HCT116 (cell line): ENCODE results near the gene PLA2G5. TPM values are rescaled to one million over a fixed set of nuclear protein-coding genes. Genes with fewer than 3 reads are reported as not detected.

Source experiments
- ATAC-seq: fragments of 200-7000 bp; cut with Tn5 transposase; 2 replicates; pipeline ENCODE4 v1.9.1; 2020; ENCODE audit warnings: mild to moderate bottlenecking, moderate library complexity
- BruUV-seq: library from RNA; stranded (reverse); fragments of 400-500 nt; replicated peaks from 2 replicates; lab custom pipeline; 2021; lab: Mats Ljungman, UMichigan
- CTCF ChIA-PET: fragments of 300-600 bp; sonication (Branson Sonifier 250); formaldehyde crosslinking; loops from one replicate; lab custom pipeline; 2021; ENCODE audit warnings: antibody characterized with exemption; lab: Charles Lee
- POLR2A ChIA-PET: fragments of 300-600, 350-600 bp; sonication (Branson Sonifier 250); formaldehyde crosslinking; loops from one replicate; lab custom pipeline; 2021; ENCODE audit warnings: antibody characterized with exemption; lab: Charles Lee
- RAD21 ChIA-PET, 2 experiments: fragments of 300-600 bp; sonication (Branson Sonifier 250); formaldehyde crosslinking; loops; one replicate each; lab custom pipeline; 2023; ENCODE audit warnings: low total read pairs in 2 of 2; ENCODE audit not compliant: uncharacterized antibody in 2 of 2, unreplicated experiment in 2 of 2, low non-redundant PET in 1 of 2; lab: Charles Lee
- DNase-seq: peaks from one replicate; pipeline ENCODE4 v3.0.0-alpha.2; 2010; ENCODE audit warnings: low read depth, low spot score
- H2AFZ ChIP-seq: fragments of 200-600 bp; shearing (Covaris generic), sonication (generic); 2 replicates; pipeline ENCODE4 v1.6.1; 2017; ENCODE audit warnings: low read depth, mixed run types, mixed read lengths, antibody characterized with exemption, low read length; ENCODE audit not compliant: poor library complexity, severe bottlenecking
- H3K27ac ChIP-seq: 2 replicates; pipeline ENCODE4 v1.5.1; 2012; ENCODE audit warnings: low read depth, low read length
- H3K27me3 ChIP-seq: fragments of 200-600 bp; sonication (generic); 2 replicates; pipeline ENCODE4 v1.6.1; 2016; ENCODE audit warnings: mixed run types, low read length, mixed read lengths; ENCODE audit not compliant: insufficient read depth
- H3K36me3 ChIP-seq, 2 experiments: fragments of 200-500 bp in 1 of 2; fragments of 200-600 bp in 1 of 2; sonication (Bioruptor generic) in 1 of 2; sonication (generic) in 1 of 2; 2 replicates each; pipeline versions ENCODE4 v1.5.1 to v1.6.1; 2014 to 2016; ENCODE audit warnings: low read length in 2 of 2, inconsistent platforms in 1 of 2, mixed read lengths in 1 of 2, mixed run types in 1 of 2; ENCODE audit not compliant: insufficient read depth in 2 of 2, control insufficient read depth in 1 of 2
- H3K4me1 ChIP-seq, 2 experiments: fragments of 200-600 bp in 1 of 2; sonication (generic) in 1 of 2; 2 replicates each; pipeline versions ENCODE4 v1.5.1 to v1.6.1; 2012 to 2017; ENCODE audit warnings: low read length in 2 of 2, inconsistent platforms in 1 of 2, mild to moderate bottlenecking in 1 of 2, mixed read lengths in 1 of 2, mixed run types in 1 of 2, moderate library complexity in 1 of 2; ENCODE audit not compliant: insufficient read depth in 2 of 2, control insufficient read depth in 1 of 2
- H3K4me2 ChIP-seq: fragments of 200-600 bp; sonication (generic); 2 replicates; pipeline ENCODE4 v1.6.1; 2017; ENCODE audit warnings: mixed run types, low read length, mixed read lengths
- H3K4me3 ChIP-seq, 2 experiments: fragments of 200-600 bp in 1 of 2; sonication (generic) in 1 of 2; replicated peaks in 1 of 2; 2 replicates each; pipeline ENCODE4 v1.5.1; 2011 to 2016; ENCODE audit warnings: low read length in 2 of 2, control low read depth in 1 of 2, low read depth in 1 of 2, mild to moderate bottlenecking in 1 of 2, mixed read lengths in 1 of 2, mixed run types in 1 of 2
- H3K79me2 ChIP-seq: fragments of 200-600 bp; sonication (generic); 2 replicates; pipeline ENCODE4 v1.6.1; 2017; ENCODE audit warnings: mild to moderate bottlenecking, mixed run types, low read length, moderate library complexity, mixed read lengths; ENCODE audit not compliant: insufficient read depth
- H3K9ac ChIP-seq: fragments of 200-600 bp; sonication (generic); 2 replicates; pipeline ENCODE4 v1.6.1; 2016; ENCODE audit warnings: low read length, mixed read lengths
- H3K9me2 ChIP-seq: fragments of 200-600 bp; sonication (generic), shearing (Covaris generic); 2 replicates; pipeline ENCODE4 v1.6.1; 2017; ENCODE audit warnings: mixed run types, mild to moderate bottlenecking, moderate library complexity; ENCODE audit not compliant: insufficient read depth
- H3K9me3 ChIP-seq, 2 experiments: fragments of 200-500 bp in 1 of 2; fragments of 200-600 bp in 1 of 2; sonication (Bioruptor generic) in 1 of 2; sonication (generic) in 1 of 2; 2 replicates each; pipeline ENCODE4 v1.6.1; 2014 to 2017; ENCODE audit warnings: low read length in 2 of 2, mixed read lengths in 2 of 2, inconsistent platforms in 1 of 2, low read depth in 1 of 2, mild to moderate bottlenecking in 1 of 2, mixed run types in 1 of 2, moderate library complexity in 1 of 2; ENCODE audit not compliant: control insufficient read depth in 1 of 2, insufficient read depth in 1 of 2
- H4K20me1 ChIP-seq: fragments of 200-600 bp; sonication (generic), shearing (Covaris generic); 2 replicates; pipeline ENCODE4 v1.6.1; 2017; ENCODE audit warnings: mixed run types, mild to moderate bottlenecking, moderate library complexity; ENCODE audit not compliant: insufficient read depth
- RAD21 ChIP-seq: IDR thresholded peaks from 2 replicates; pipeline ENCODE4 v1.6.1; 2012; ENCODE audit warnings: low read depth, mild to moderate bottlenecking
- REST ChIP-seq: IDR thresholded peaks from 2 replicates; pipeline ENCODE4 v1.6.1; 2012; ENCODE audit warnings: low read depth
- SP1 ChIP-seq: IDR thresholded peaks from 2 replicates; pipeline ENCODE4 v1.6.1; 2012; ENCODE audit warnings: low read depth
- SRF ChIP-seq: IDR thresholded peaks from 2 replicates; pipeline ENCODE4 v1.6.1; 2012; ENCODE audit warnings: low read depth
- intact Hi-C: fragments of 100-400 bp; cut with micrococcal nuclease; formaldehyde crosslinking; loops from 2 replicates; pipeline ENCODE4 v1.10.0; 2022
- total RNA-seq: library from RNA; stranded (reverse); gene quantifications from one replicate; pipeline ENCODE4 v1.2.1, GENCODE V29; 2021; ENCODE audit not compliant: unreplicated experiment

Gene PLA2G5
- total RNA-seq, 1 experiment from 2014 or later = not detected

DNA sequence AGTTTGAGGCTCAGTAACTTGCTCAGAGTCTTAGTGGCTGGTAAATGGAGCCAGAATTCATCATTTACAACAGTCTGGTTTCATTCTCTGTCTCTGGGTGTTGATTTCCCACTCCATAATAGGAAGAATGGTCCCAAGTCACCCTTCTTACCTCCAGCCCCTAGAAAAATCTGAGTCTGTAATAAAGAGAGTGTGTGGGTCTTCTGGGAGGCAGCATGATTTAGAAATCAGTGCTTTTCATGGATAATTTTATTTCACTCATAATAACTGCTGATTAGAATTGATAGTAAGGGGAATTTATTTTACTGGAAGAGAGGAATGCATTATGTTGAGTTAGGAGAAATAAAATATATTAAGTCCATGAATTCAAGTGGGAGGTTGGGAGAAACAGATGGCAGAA is 47.2 kb downstream of the PLA2G5 start:
- H3K79me2 ChIP-seq = no peaks in the 10 kb centered on the region
- intact Hi-C loops = no loop called here
- H4K20me1 ChIP-seq = no peaks in the 10 kb centered on the region
- no peak overlapping the region for H3K4me3 ChIP-seq
- no peaks in the 10 kb centered on the region for H3K27me3 ChIP-seq
- no peaks in the 10 kb centered on the region for H3K36me3 ChIP-seq
- TF ChIP-seq SP1 = no peak
- ChIA-PET RAD21 (no interaction called here), POLR2A (no interaction called here), CTCF (no interaction called here)
- ATAC-seq (no peak), DNase-seq (no peak)
- H3K9me2 ChIP-seq = no peaks in the 10 kb centered on the region
- no peak overlapping the region for H3K4me2 ChIP-seq
- no peak overlapping the region for H2AFZ ChIP-seq
- H3K4me1 ChIP-seq = peaks cover 0 to 2% of the 10 kb centered on the region in 2 experiments; a peak in 1 of 4 replicates
- H3K27ac ChIP-seq = no peak overlapping the region
- BruUV-seq = no TSS peak
- H3K9ac ChIP-seq = no peak overlapping the region
- no peaks in the 10 kb centered on the region for H3K9me3 ChIP-seq

DNA sequence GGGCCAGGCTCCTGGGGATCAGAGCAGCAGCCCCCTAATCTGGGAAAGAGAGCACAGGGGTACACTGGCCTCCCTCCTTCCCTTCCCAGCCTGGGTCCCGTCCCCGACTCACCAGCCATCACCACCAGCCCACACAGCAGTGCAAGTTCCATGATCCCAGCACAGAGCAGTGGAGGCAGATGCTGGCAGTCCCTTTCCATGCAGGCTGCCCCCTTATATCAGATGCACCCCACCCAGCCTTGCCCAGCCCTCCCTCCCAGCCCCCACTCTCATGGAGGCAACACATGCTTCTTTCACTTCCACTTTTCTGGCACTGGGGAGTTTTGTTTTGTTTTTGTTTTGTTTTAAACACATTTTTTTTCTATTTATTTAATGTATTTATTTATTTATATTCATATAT is 49.4 kb downstream of the PLA2G5 start, which contains the start of gene PLA2G2D:
TSS of gene PLA2G2D (minus strand) at position 190 of the 400 bp plus-strand sequence. CDS start at position 152, 38 bp downstream.
- intact Hi-C loops = no loop called here
- peaks cover 4 to 7% of the 10 kb centered on the region in 2 experiments for H3K4me1 ChIP-seq
- ChIA-PET CTCF (no interaction called here), RAD21 (no interaction called here), POLR2A (no interaction called here)
- no peak within 1 kb of the TSS for H3K4me3 ChIP-seq
- ATAC-seq = no peak
- H3K9ac ChIP-seq = no peak within 1 kb of the TSS
- no peak within 1 kb of the TSS for H2AFZ ChIP-seq
- TF ChIP-seq SRF (no peak), REST (no peak), RAD21 (no peak)
- H3K9me2 ChIP-seq = no peaks in the 10 kb centered on the region
- H3K4me2 ChIP-seq = no peak within 1 kb of the TSS
- H3K79me2 ChIP-seq = no peaks in the 10 kb centered on the region
- no peaks in the 10 kb centered on the region for H4K20me1 ChIP-seq
- no TSS peak for BruUV-seq
- no peaks in the 10 kb centered on the region for H3K36me3 ChIP-seq
- DNase-seq = no peak
- H3K27me3 ChIP-seq = no peaks in the 10 kb centered on the region
- H3K27ac ChIP-seq = no peak within 1 kb of the TSS
- no peaks in the 10 kb centered on the region for H3K9me3 ChIP-seq
